Activated CD4-positive, alpha-beta T cell treated with anti-CD3 and anti-CD28 coated beads, Interleukin-10, Interleukin-2, amounts not matched to agents 100 ng/mL and 50 ng/mL, durations not matched to agents 16 hours and 8 hours (primary cell): ENCODE data around the gene POTEI.
"Not testable (repeated sequence)": the region's sequence is repeated elsewhere in the genome, so short reads cannot be mapped to it uniquely, and the experiment has no call there.

Source experiments
- DNase-seq: peaks from one replicate; pipeline ENCODE4 v3.0.0-alpha.2; 2020

The POTEI gene

GRCh38 chr2:130509228-130509627, at the start of gene POTEI:
TSS of gene POTEI (minus strand) at chr2:130509328. CDS start at chr2:130509235, 93 bp downstream.
- DNase-seq = not testable (repeated sequence)

- not testable (repeated sequence) for DNase-seq
These were observed 47.3 kb upstream of the POTEI start for GRCh38 chr2:130556441-130556840.

- not testable (repeated sequence) for DNase-seq
These were observed 45.0 kb upstream of the POTEI start for GRCh38 chr2:130554178-130554577.

GRCh38 chr2:130549475-130549874, 40.3 kb upstream of the POTEI start:
- DNase-seq = not testable (repeated sequence)

- DNase-seq = not testable (repeated sequence)
These were observed 39.3 kb upstream of the POTEI start for GRCh38 chr2:130548418-130548817.

- DNase-seq = not testable (repeated sequence)
These were observed 35.9 kb upstream of the POTEI start for GRCh38 chr2:130544978-130545377.

GRCh38 chr2:130543785-130544528, 34.8 kb upstream of the POTEI start:
- DNase-seq = not testable (repeated sequence)

- DNase-seq = not testable (repeated sequence)
These were observed 33.7 kb upstream of the POTEI start for GRCh38 chr2:130542789-130543188.

GRCh38 chr2:130538271-130538670, 29.1 kb upstream of the POTEI start:
- not testable (repeated sequence) for DNase-seq

GRCh38 chr2:130536654-130537053, 27.5 kb upstream of the POTEI start:
- DNase-seq = not testable (repeated sequence)

- DNase-seq = not testable (repeated sequence)
These were observed 22.5 kb upstream of the POTEI start for GRCh38 chr2:130531672-130532071.

- not testable (repeated sequence) for DNase-seq
These were observed 22.1 kb upstream of the POTEI start for GRCh38 chr2:130531225-130531624.

- DNase-seq = not testable (repeated sequence)
These were observed 21.1 kb upstream of the POTEI start for GRCh38 chr2:130530212-130530611.

- not testable (repeated sequence) for DNase-seq
These were observed 20.4 kb upstream of the POTEI start for GRCh38 chr2:130529545-130529944.

GRCh38 chr2:130527365-130527967, 18.3 kb upstream of the POTEI start:
- DNase-seq = not testable (repeated sequence)

- DNase-seq = not testable (repeated sequence)
These were observed 13.3 kb upstream of the POTEI start for GRCh38 chr2:130522390-130522789.

GRCh38 chr2:130520992-130521391, 11.9 kb upstream of the POTEI start, which contains the start of gene CFC1B:
TSS of gene CFC1B (plus strand) at chr2:130521222. CDS start at chr2:130521485, 263 bp downstream.
- not testable (repeated sequence) for DNase-seq

GRCh38 chr2:130518516-130519106, 9.5 kb upstream of the POTEI start:
- not testable (repeated sequence) for DNase-seq

GRCh38 chr2:130511747-130512451, 2.8 kb upstream of the POTEI start:
- not testable (repeated sequence) for DNase-seq

- DNase-seq = not testable (repeated sequence)
These were observed 1.9 kb upstream of the POTEI start for GRCh38 chr2:130510807-130511746.

GRCh38 chr2:130491073-130491472, 18.1 kb downstream of the POTEI start:
- DNase-seq = not testable (repeated sequence)

- DNase-seq = not testable (repeated sequence)
These were observed 53.7 kb downstream of the POTEI start for GRCh38 chr2:130455413-130455812.
